Measurements from ENCODE around the gene CAMK4. TPM values are rescaled to one million over a fixed set of nuclear protein-coding genes. Genes with fewer than 3 reads are reported as not detected.

CAMK4 gene
- total and polyA plus RNA-seq, 5 donors from 2014 or later = 85.3 to 167 (median 106) TPM

GRCh38 chr5:111392181-111392580 is 168.0 kb downstream of the CAMK4 start:
- Mint-ChIP-seq H3K27ac (peak overlapping the region in 1 of 3 donors; percentile 38), H3K9me3 (peaks cover 0 to 1% (median 0%) of the 10 kb centered on the region in 7 donors), H3K36me3 (peaks cover 53% of the 10 kb centered on the region), H3K4me1 (peaks cover 8 to 33% (median 20%) of the 10 kb centered on the region in 4 donors), H3K4me3 (no peak overlapping the region), H3K27me3 (no peaks in the 10 kb centered on the region)
- Histone ChIP-seq H3K9me3 (ENCODE audit: control insufficient read depth in 2 of 2, low read length in 2 of 2) (no peaks in the 10 kb centered on the region), H3K27me3 (ENCODE audit: control insufficient read depth, insufficient read depth, low read length) (no peaks in the 10 kb centered on the region), H3K27ac (ENCODE audit: insufficient read depth, low read length, poor library complexity, severe bottlenecking) (no peak overlapping the region), H3K4me1 (ENCODE audit: control insufficient read depth, insufficient read depth, low read length, poor library complexity, severe bottlenecking) (no peaks in the 10 kb centered on the region), H3K4me3 (ENCODE audit: low read depth, low read length) (no peak overlapping the region), H3K36me3 (ENCODE audit: control insufficient read depth, insufficient read depth, low read length) (peaks cover 38% of the 10 kb centered on the region)
- DNase-seq = no peak
- no peak for ATAC-seq (ENCODE audit: low read depth in 2 of 2)

- Mint-ChIP-seq H3K4me1 (peaks cover 13 to 40% (median 27%) of the 10 kb centered on the region in 4 donors), H3K9me3 (no peaks in the 10 kb centered on the region), H3K27me3 (no peaks in the 10 kb centered on the region), H3K4me3 (no peak overlapping the region), H3K36me3 (peaks cover 62% of the 10 kb centered on the region), H3K27ac (no peak overlapping the region)
- Histone ChIP-seq H3K4me3 (ENCODE audit: low read depth, low read length) (no peak overlapping the region), H3K27me3 (ENCODE audit: control insufficient read depth, insufficient read depth, low read length) (no peaks in the 10 kb centered on the region), H3K36me3 (ENCODE audit: control insufficient read depth, insufficient read depth, low read length) (peaks cover 32% of the 10 kb centered on the region), H3K9me3 (ENCODE audit: control insufficient read depth in 2 of 2, low read length in 2 of 2) (no peaks in the 10 kb centered on the region), H3K27ac (ENCODE audit: insufficient read depth, low read length, poor library complexity, severe bottlenecking) (no peak overlapping the region), H3K4me1 (ENCODE audit: control insufficient read depth, insufficient read depth, low read length, poor library complexity, severe bottlenecking) (no peaks in the 10 kb centered on the region)
- DNase-seq (no peak), ATAC-seq (ENCODE audit: low read depth in 2 of 2) (no peak)
These were observed 170.4 kb downstream of the CAMK4 start for GRCh38 chr5:111394586-111394985.

GRCh38 chr5:111398013-111398412 is 173.8 kb downstream of the CAMK4 start:
- Mint-ChIP-seq H3K36me3 (peaks cover 73% of the 10 kb centered on the region), H3K9me3 (peaks cover 0 to 3% (median 0%) of the 10 kb centered on the region in 7 donors), H3K4me3 (no peak overlapping the region), H3K27me3 (no peaks in the 10 kb centered on the region), H3K27ac (peak overlapping the region; percentile 18 to 57 (median 34)), H3K4me1 (peaks cover 15 to 45% (median 23%) of the 10 kb centered on the region in 4 donors)
- no peak overlapping the region for H3K27ac ChIP-seq (ENCODE audit: insufficient read depth, low read length, poor library complexity, severe bottlenecking)
- H3K4me3 ChIP-seq (ENCODE audit: low read depth, low read length) = no peak overlapping the region
- peaks cover 47% of the 10 kb centered on the region for H3K36me3 ChIP-seq (ENCODE audit: control insufficient read depth, insufficient read depth, low read length)
- ATAC-seq (ENCODE audit: low read depth in 2 of 2) (no peak), DNase-seq (peak in 1 of 3 donors; percentile 5)
- no peaks in the 10 kb centered on the region for H3K9me3 ChIP-seq (ENCODE audit: control insufficient read depth in 2 of 2, low read length in 2 of 2)
- no peaks in the 10 kb centered on the region for H3K4me1 ChIP-seq (ENCODE audit: control insufficient read depth, insufficient read depth, low read length, poor library complexity, severe bottlenecking)
- no peaks in the 10 kb centered on the region for H3K27me3 ChIP-seq (ENCODE audit: control insufficient read depth, insufficient read depth, low read length)

GRCh38 chr5:111399113-111399512 is 174.9 kb downstream of the CAMK4 start:
- Histone ChIP-seq H3K27ac (ENCODE audit: insufficient read depth, low read length, poor library complexity, severe bottlenecking) (no peak overlapping the region), H3K36me3 (ENCODE audit: control insufficient read depth, insufficient read depth, low read length) (peaks cover 52% of the 10 kb centered on the region), H3K4me1 (ENCODE audit: control insufficient read depth, insufficient read depth, low read length, poor library complexity, severe bottlenecking) (no peaks in the 10 kb centered on the region), H3K9me3 (ENCODE audit: control insufficient read depth in 2 of 2, low read length in 2 of 2) (no peaks in the 10 kb centered on the region), H3K4me3 (ENCODE audit: low read depth, low read length) (no peak overlapping the region), H3K27me3 (ENCODE audit: control insufficient read depth, insufficient read depth, low read length) (no peaks in the 10 kb centered on the region)
- peaks cover 73% of the 10 kb centered on the region for H3K36me3 Mint-ChIP-seq
- H3K27me3 Mint-ChIP-seq = no peaks in the 10 kb centered on the region
- no peak for ATAC-seq (ENCODE audit: low read depth in 2 of 2)
- H3K27ac Mint-ChIP-seq = peak overlapping the region in 2 of 3 donors; percentile 21 to 75
- peaks cover 9 to 42% (median 23%) of the 10 kb centered on the region in 4 donors for H3K4me1 Mint-ChIP-seq
- peaks cover 0 to 3% (median 0%) of the 10 kb centered on the region in 7 donors for H3K9me3 Mint-ChIP-seq
- H3K4me3 Mint-ChIP-seq = no peak overlapping the region
- DNase-seq = no peak

GRCh38 chr5:111401906-111402305 is 177.7 kb downstream of the CAMK4 start:
- Histone ChIP-seq H3K4me1 (ENCODE audit: control insufficient read depth, insufficient read depth, low read length, poor library complexity, severe bottlenecking) (no peaks in the 10 kb centered on the region), H3K9me3 (ENCODE audit: control insufficient read depth in 2 of 2, low read length in 2 of 2) (no peaks in the 10 kb centered on the region), H3K27me3 (ENCODE audit: control insufficient read depth, insufficient read depth, low read length) (no peaks in the 10 kb centered on the region), H3K27ac (ENCODE audit: insufficient read depth, low read length, poor library complexity, severe bottlenecking) (no peak overlapping the region), H3K4me3 (ENCODE audit: low read depth, low read length) (no peak overlapping the region), H3K36me3 (ENCODE audit: control insufficient read depth, insufficient read depth, low read length) (peaks cover 54% of the 10 kb centered on the region)
- H3K4me3 Mint-ChIP-seq = no peak overlapping the region
- H3K36me3 Mint-ChIP-seq = peaks cover 82% of the 10 kb centered on the region
- DNase-seq = no peak
- no peaks in the 10 kb centered on the region for H3K27me3 Mint-ChIP-seq
- peaks cover 0 to 3% (median 0%) of the 10 kb centered on the region in 7 donors for H3K9me3 Mint-ChIP-seq
- H3K27ac Mint-ChIP-seq = peak overlapping the region in 1 of 3 donors; percentile 57
- peaks cover 4 to 43% (median 25%) of the 10 kb centered on the region in 4 donors for H3K4me1 Mint-ChIP-seq
- no peak for ATAC-seq (ENCODE audit: low read depth in 2 of 2)

- no peaks in the 10 kb centered on the region for H3K27me3 Mint-ChIP-seq
- no peak overlapping the region for H3K27ac ChIP-seq (ENCODE audit: insufficient read depth, low read length, poor library complexity, severe bottlenecking)
- DNase-seq (no peak), ATAC-seq (ENCODE audit: low read depth in 2 of 2) (no peak)
- H3K4me1 ChIP-seq (ENCODE audit: control insufficient read depth, insufficient read depth, low read length, poor library complexity, severe bottlenecking) = no peaks in the 10 kb centered on the region
- H3K36me3 ChIP-seq (ENCODE audit: control insufficient read depth, insufficient read depth, low read length) = peaks cover 45% of the 10 kb centered on the region
- H3K9me3 Mint-ChIP-seq = peaks cover 0 to 9% (median 0%) of the 10 kb centered on the region in 7 donors
- H3K27ac Mint-ChIP-seq = no peak overlapping the region
- peaks cover 4 to 32% (median 18%) of the 10 kb centered on the region in 4 donors for H3K4me1 Mint-ChIP-seq
- H3K4me3 Mint-ChIP-seq = no peak overlapping the region
- H3K4me3 ChIP-seq (ENCODE audit: low read depth, low read length) = no peak overlapping the region
- no peaks in the 10 kb centered on the region for H3K9me3 ChIP-seq (ENCODE audit: control insufficient read depth in 2 of 2, low read length in 2 of 2)
- H3K27me3 ChIP-seq (ENCODE audit: control insufficient read depth, insufficient read depth, low read length) = no peaks in the 10 kb centered on the region
- H3K36me3 Mint-ChIP-seq = peaks cover 79% of the 10 kb centered on the region
These were observed 180.1 kb downstream of the CAMK4 start for GRCh38 chr5:111404270-111404769.

GRCh38 chr5:111407562-111407961 is 183.4 kb downstream of the CAMK4 start:
- no peaks in the 10 kb centered on the region for H3K4me1 ChIP-seq (ENCODE audit: control insufficient read depth, insufficient read depth, low read length, poor library complexity, severe bottlenecking)
- DNase-seq (no peak), ATAC-seq (ENCODE audit: low read depth in 2 of 2) (no peak)
- no peaks in the 10 kb centered on the region for H3K9me3 ChIP-seq (ENCODE audit: control insufficient read depth in 2 of 2, low read length in 2 of 2)
- peaks cover 68% of the 10 kb centered on the region for H3K36me3 Mint-ChIP-seq
- H3K4me3 Mint-ChIP-seq = peak overlapping the region in 1 of 4 donors; percentile 38
- no peak overlapping the region for H3K27ac ChIP-seq (ENCODE audit: insufficient read depth, low read length, poor library complexity, severe bottlenecking)
- no peaks in the 10 kb centered on the region for H3K27me3 ChIP-seq (ENCODE audit: control insufficient read depth, insufficient read depth, low read length)
- no peaks in the 10 kb centered on the region for H3K27me3 Mint-ChIP-seq
- peaks cover 0 to 9% (median 0%) of the 10 kb centered on the region in 7 donors for H3K9me3 Mint-ChIP-seq
- H3K4me3 ChIP-seq (ENCODE audit: low read depth, low read length) = no peak overlapping the region
- H3K27ac Mint-ChIP-seq = no peak overlapping the region
- H3K4me1 Mint-ChIP-seq = peaks cover 0 to 27% (median 21%) of the 10 kb centered on the region in 4 donors
- H3K36me3 ChIP-seq (ENCODE audit: control insufficient read depth, insufficient read depth, low read length) = peaks cover 27% of the 10 kb centered on the region

GRCh38 chr5:111408817-111409216 is 184.6 kb downstream of the CAMK4 start:
- no peaks in the 10 kb centered on the region for H3K27me3 ChIP-seq (ENCODE audit: control insufficient read depth, insufficient read depth, low read length)
- Mint-ChIP-seq H3K4me3 (peak overlapping the region in 1 of 4 donors; percentile 74), H3K27ac (peak overlapping the region in 1 of 3 donors; percentile 71), H3K9me3 (peaks cover 0 to 9% (median 0%) of the 10 kb centered on the region in 7 donors), H3K27me3 (no peaks in the 10 kb centered on the region), H3K36me3 (peaks cover 62% of the 10 kb centered on the region), H3K4me1 (peaks cover 0 to 24% (median 18%) of the 10 kb centered on the region in 4 donors)
- peaks cover 23% of the 10 kb centered on the region for H3K36me3 ChIP-seq (ENCODE audit: control insufficient read depth, insufficient read depth, low read length)
- H3K27ac ChIP-seq (ENCODE audit: insufficient read depth, low read length, poor library complexity, severe bottlenecking) = no peak overlapping the region
- ATAC-seq (ENCODE audit: low read depth in 2 of 2) (no peak), DNase-seq (no peak)
- H3K9me3 ChIP-seq (ENCODE audit: control insufficient read depth in 2 of 2, low read length in 2 of 2) = no peaks in the 10 kb centered on the region
- H3K4me1 ChIP-seq (ENCODE audit: control insufficient read depth, insufficient read depth, low read length, poor library complexity, severe bottlenecking) = no peaks in the 10 kb centered on the region
- no peak overlapping the region for H3K4me3 ChIP-seq (ENCODE audit: low read depth, low read length)
